H1 (cell line): ENCODE measurements around the gene WNT11.

Source experiments
- BCL11A ChIP-seq, 2 experiments: IDR thresholded peaks; one replicate each; pipeline ENCODE4 v1.6.1; 2011; ENCODE audit warnings: low read depth in 2 of 2, low read length in 2 of 2, mild to moderate bottlenecking in 2 of 2
- CHD1 ChIP-seq: IDR thresholded peaks from 2 replicates; pipeline ENCODE4 v1.6.1; 2012; ENCODE audit warnings: low read depth, low read length, improper control_type of control experiment
- CREB1 ChIP-seq: IDR thresholded peaks from 2 replicates; pipeline ENCODE4 v1.6.1; 2012; ENCODE audit warnings: inconsistent platforms
- EP300 ChIP-seq, 2 experiments: IDR thresholded peaks; 1 replicate in 1 of 2; 2 replicates in 1 of 2; pipeline ENCODE4 v1.6.1; 2011 to 2012; ENCODE audit warnings: low read depth in 2 of 2, low read length in 2 of 2, mild to moderate bottlenecking in 2 of 2, borderline replicate concordance in 1 of 2, inconsistent platforms in 1 of 2, moderate library complexity in 1 of 2
- MAFK ChIP-seq: IDR thresholded peaks from 2 replicates; pipeline ENCODE4 v1.6.1; 2012; ENCODE audit warnings: low read depth, mild to moderate bottlenecking, improper control_type of control experiment, low read length
- POLR2AphosphoS5 ChIP-seq: IDR thresholded peaks from 2 replicates; pipeline ENCODE4 v1.6.1; 2011; ENCODE audit warnings: low read depth, low read length
- RAD21 ChIP-seq, 2 experiments: IDR thresholded peaks in 1 of 2; conservative IDR thresholded peaks in 1 of 2; 2 replicates each; pipeline ENCODE4 v1.6.1; 2011; ENCODE audit warnings: low read depth in 2 of 2, low read length in 2 of 2, improper control_type of control experiment in 1 of 2, inconsistent platforms in 1 of 2, mild to moderate bottlenecking in 1 of 2, moderate library complexity in 1 of 2
- TF ChIP-seq, protein P1 (sequence below), 3 experiments: IDR thresholded peaks; 1 replicate in 2 of 3; 2 replicates in 1 of 3; pipeline versions ENCODE4 v1.5.1 to v1.6.1; 2011; ENCODE audit warnings: low read length in 3 of 3, mild to moderate bottlenecking in 3 of 3, inconsistent platforms in 2 of 3, low read depth in 1 of 3, moderate library complexity in 1 of 3; ENCODE audit not compliant: insufficient read depth in 1 of 3; ENCODE audit errors: control extremely low read depth in 1 of 3

DNA sequence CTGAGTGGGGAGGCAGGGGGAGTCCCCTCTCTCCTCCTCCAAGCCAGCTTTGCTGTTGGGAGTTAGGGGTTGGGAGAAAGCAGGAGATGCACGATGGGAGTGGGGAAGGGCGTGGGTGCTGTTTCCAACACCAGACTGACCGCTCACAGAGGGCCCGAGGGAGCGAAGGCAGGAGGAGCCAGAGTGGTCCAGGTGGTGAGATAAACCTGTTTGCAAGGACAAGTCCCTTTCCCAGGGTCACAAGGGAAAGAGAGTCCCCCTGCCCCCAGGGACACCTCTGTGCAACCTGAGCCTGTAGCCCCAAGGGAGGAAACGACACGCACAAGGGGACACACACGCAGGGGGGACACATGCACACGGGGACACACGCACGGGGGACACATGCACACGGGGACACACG is 42.2 kb downstream of the WNT11 start:
- no peak for TF ChIP-seq POLR2AphosphoS5
- TF ChIP-seq BCL11A (IDR thresholded peaks at IDR 0.05; ENCODE audit: low read depth in 2 of 2, low read length in 2 of 2): no peak
- TF ChIP-seq, protein P1, sequence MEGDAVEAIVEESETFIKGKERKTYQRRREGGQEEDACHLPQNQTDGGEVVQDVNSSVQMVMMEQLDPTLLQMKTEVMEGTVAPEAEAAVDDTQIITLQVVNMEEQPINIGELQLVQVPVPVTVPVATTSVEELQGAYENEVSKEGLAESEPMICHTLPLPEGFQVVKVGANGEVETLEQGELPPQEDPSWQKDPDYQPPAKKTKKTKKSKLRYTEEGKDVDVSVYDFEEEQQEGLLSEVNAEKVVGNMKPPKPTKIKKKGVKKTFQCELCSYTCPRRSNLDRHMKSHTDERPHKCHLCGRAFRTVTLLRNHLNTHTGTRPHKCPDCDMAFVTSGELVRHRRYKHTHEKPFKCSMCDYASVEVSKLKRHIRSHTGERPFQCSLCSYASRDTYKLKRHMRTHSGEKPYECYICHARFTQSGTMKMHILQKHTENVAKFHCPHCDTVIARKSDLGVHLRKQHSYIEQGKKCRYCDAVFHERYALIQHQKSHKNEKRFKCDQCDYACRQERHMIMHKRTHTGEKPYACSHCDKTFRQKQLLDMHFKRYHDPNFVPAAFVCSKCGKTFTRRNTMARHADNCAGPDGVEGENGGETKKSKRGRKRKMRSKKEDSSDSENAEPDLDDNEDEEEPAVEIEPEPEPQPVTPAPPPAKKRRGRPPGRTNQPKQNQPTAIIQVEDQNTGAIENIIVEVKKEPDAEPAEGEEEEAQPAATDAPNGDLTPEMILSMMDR (IDR thresholded peaks at IDR 0.05; ENCODE audit: control extremely low read depth in 1 of 3, insufficient read depth in 1 of 3, low read depth in 1 of 3, low read length in 3 of 3): no peak
- no peak for TF ChIP-seq CHD1
- no peak for TF ChIP-seq CREB1
- TF ChIP-seq MAFK: no peak
- TF ChIP-seq EP300 (IDR thresholded peaks at IDR 0.05; ENCODE audit: borderline replicate concordance in 1 of 2, low read depth in 2 of 2, low read length in 2 of 2): no peak
- no peak for TF ChIP-seq RAD21 (IDR thresholded peaks at IDR 0.05 in 1 of 2, conservative IDR thresholded peaks at IDR 0.05 in 1 of 2; ENCODE audit: low read depth in 2 of 2, low read length in 2 of 2)
